AML-193 (cell line): ENCODE results near the gene PLP2.
"Not testable (repeated sequence)": the region's sequence is repeated elsewhere in the genome, so short reads cannot be mapped to it uniquely, and the experiment has no call there.

Source experiments
- DNase-seq, 2 experiments: peaks; one replicate each; lab custom pipeline; 2025; lab: John Stamatoyannopoulos, UW

PLP2 gene

DNA sequence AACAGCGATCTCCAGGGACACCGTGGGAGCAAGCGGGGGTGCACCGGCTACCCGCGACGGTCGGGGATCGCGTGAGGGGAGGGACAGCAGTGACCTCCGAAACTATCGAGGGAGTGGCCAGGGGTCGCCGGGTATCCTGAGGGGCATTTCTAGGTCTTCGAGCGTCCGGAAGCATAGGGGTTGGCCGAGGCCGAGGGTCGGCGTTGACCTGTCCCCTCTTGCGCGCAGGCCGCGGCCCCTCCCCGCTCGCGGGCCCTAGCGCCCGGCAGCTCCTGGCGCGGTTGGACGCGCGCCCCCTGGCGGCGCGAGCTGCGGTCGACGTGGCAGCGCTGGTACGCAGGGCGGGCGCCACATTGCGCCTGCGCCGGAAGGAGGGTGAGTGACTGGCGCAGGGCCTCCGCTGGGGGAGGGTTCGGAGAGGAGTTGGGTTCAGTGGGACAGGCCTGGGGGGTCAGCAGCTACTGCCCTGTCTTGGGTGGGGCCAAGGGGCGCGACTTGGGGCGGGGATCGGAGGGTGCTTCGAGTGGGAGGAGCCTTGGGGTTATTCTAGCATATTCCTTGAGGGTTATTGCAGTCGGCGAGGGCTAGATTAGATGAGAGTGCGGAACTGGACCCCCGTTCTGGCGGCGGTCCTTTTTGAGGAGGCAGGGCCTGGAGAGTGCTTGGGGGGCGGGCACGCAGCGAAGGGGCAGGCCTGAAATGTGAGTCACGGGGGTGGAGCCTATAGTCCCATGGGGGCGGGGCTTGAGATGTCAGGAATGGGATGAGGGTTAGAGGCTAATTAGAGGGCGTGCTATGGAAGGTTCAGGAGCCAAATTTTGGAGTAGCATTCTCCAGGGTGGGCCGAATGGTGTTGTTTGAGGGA is 7.9 kb upstream of the PLP2 start:
- DNase-seq, result peak; percentile 46 to 52

DNA sequence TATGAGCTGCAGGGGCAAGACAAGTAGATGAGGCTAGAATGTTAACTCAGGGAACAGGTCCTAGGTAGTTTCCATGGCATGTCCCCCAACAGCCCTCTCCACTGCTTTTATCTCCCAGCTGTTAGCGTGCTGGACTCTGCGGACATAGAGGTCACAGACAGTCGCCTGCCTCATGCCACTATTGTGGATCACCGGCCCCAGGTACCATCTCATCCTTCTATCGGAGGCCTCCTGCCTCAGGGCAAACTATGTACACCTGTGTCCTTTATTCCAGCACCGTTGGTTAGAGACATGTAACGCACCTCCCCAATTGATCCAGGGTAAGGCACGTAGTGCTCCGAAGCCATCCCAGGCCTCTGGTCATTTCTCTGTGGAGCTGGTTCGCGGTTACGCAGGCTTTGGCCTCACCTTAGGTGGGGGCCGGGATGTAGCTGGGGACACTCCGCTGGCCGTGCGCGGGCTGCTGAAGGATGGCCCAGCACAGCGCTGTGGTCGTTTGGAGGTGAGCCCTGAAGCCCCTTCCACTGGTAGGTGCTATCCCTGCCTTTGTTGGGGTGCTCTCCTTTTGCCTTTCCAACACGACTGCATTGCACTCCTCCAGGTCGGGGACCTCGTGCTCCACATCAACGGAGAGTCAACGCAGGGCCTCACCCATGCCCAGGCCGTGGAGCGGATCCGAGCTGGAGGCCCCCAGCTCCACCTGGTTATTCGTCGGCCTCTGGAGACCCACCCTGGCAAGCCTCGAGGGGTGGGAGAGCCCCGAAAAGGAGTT is 6.9 kb upstream of the PLP2 start:
- no peak for DNase-seq

DNA sequence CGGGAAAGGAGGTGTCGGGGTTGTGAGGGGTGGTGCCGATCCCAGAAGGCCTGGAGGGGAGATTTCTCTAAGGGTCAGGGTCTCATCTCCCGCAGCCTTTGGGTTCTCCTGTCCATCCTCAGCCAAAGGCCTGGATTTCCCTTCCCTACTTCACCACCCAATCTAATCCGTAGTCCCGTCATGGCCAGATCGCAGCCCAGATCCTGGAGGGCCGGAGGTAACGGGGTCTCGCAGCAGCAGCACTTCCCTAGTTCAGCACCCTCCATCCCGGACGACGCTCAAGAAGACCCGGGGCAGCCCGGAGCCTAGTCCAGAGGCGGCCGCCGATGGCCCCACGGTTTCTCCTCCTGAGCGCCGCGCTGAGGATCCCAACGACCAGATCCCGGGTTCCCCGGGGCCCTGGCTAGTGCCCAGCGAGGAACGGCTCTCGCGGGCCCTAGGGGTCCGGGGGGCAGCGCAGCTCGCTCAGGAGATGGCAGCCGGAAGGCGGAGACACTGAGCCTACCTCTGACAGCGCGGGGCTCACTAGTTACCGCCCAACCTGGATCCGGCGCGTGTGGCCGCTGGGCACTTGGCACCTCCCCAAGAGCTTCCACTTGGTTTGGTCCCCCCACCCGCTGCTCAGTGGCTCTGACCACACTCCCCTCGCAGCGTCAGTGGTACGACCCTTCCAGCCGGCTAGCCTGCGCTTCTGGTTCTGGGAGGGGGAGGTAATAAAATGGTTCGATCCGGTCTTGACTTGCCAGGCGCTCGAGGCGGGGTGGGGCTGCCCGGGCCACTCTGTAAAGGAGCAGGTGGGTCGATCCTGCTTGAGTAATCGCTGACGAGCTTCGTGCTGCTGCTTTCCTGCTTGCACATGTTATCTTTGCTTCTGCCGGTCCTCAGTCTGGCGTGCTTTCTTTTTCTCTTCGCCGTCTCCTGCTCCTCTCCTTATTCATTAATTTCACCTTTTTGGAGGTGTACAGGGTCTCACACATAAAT is 5.5 kb upstream of the PLP2 start:
- DNase-seq, result peak; percentile 49 to 54

DNA sequence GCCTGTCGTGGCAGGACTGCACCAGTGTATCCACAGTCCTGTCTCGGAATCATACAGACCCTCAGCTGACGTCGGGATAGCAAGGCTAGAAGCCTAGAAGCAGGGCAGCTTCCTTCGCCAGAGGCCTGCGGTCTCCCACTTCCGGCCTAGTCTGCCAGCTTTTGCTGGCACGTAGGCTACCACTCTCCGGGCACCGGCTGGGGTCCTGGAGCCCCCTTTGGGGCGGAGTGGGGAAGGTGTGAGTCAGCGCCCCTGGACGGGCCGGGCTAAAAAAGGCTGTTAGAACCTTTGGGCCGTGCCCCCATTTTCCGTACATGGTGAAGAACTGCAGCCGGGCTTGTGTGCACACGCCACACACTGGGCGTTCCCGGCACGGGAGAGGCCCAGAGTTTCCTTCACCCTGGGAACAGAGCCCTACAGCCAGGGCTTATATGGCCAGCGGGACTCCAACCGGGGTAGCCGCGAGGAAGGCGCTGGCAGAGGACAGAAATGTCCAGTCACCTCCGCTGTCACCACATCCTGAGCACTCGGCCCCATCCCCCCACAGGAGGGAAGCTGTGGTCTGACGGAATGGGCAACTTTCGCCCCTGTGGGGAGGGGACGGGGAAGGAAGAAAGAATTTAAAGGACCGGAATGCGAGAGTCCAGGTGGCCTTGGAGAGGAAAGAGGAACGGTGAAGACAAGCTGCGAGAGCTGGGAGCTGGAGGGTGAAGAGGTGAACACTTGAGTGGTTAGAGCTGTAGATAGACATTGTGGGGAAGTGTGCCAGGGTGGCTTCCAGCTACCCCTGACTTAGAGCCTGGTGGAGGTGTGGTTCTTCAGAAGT is 4.6 kb upstream of the PLP2 start:
- DNase-seq, result peak; percentile 80 to 84

DNA sequence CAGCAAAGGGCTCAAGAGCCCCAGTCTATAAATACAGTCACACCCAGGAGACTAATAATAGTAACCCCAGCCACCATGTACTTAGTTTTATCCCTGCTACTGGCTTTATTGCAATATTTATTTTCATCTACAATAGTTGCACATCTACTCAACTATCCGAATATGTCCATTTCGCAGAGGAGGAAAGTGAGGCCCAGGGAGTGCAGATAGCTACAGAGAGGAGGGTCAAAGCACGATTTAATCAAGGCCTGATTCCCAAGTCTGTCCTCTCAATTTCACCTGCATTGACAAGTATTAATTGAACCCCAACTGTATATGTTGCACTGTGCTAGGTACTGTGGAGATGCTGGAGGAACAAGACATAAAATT is 4.0 kb upstream of the PLP2 start:
- DNase-seq, result no peak

DNA sequence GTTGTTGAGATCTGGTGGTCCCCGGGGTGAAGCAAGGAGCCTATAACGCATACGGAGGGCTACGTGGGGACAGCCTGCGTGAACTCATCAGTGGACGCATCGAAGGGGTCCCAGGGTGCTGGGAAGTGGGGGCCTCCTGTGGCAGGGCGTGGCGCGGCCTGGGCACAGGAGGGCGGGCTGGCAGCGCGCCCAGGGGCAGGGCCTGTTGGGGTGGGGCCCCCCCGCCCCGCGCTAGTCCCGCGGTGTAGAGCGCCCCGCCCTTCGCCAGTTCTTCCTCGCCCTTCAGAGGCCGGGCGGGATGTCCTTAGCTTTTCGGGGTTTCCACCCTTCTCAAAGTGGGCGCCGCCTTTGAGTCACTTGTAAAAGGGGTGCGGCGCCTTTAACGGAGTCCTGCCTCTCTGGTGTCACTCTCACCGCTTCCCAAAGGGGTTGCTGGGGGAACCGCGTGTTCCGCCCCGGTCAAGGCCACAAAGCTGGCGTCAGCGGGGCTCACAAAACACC is 632 bp downstream of the PLP2 start:
- peak; percentile 71 to 72 for DNase-seq

DNA sequence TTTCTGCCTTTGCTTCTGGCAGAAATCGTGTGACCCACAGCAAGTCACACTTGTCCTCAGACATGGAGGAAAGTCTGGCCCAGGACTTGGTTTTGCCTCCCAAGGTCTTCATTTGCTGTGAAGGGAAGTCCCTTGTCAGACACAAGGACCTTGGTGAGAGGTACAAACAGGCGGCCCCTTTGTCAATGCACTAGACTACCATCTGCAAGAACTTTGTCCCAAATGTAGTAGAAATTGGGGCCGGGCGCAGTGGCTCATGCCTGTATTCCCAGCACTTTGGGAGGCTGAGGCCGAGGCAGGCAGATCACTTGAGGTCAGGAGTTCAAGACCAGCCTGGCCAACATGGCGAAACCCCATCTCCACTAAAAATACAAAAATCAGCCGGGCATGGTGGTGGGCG is 1.8 kb downstream of the PLP2 start:
- not testable (repeated sequence) for DNase-seq

DNA sequence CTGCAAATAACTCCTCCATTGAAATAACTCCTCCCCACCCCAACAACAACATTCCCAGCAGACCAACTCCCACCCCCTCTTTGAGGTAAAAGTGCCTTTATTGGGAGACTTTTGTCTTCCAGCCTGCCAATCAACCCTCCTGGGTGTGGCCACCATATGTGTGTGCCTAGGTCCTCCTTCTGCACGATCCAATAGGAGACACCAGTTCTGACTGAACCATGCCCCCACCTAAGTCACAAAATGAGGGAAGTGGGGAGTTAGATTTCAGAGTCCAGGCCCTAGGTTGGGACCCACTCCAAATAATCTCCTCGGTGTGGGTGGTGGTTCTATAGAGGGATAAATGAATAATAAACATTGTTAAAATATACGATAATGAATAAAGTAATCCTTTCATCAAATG is 3.0 kb downstream of the PLP2 start:
- DNase-seq, result no peak

DNA sequence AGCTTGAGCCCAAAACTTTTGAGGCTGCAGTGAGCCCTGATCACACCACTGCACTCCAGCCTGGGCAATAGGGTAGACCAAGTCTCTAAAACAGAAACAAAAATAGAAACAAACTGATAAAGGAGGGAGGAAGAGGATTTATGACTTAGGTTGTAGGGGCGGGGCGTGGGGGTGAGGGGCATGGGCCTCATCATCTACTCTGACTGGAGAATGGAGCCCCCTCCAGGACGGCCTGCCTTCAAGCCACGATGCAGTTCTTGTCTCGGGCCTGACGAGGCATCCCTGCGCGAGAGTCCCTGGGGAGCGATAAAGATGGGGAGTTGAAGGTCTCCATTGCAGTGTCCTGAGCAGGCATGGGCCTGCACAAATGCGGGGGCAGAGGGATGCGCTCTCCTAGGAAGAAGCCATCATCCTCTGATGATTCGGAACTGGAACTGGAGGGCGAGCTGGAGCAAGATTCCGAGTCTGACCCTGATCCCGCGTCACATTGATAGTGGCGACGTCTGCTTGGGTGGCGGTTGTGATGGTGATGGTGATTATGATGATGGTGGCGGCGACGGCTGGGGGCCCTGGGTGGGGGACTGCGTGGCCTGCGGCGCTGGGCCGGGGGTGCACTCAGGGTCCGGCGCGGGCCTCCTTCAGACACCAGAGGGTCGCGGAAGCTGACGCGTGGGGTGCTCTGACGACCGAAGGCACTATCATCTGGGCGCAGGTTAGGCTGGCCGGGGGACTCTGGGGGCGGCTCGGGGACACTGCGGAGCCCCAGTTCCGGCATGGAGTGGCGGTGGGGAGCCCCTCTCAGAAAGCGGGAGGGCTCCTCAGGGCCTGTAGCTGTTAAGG is 4.0 kb downstream of the PLP2 start:
- DNase-seq, result no peak

DNA sequence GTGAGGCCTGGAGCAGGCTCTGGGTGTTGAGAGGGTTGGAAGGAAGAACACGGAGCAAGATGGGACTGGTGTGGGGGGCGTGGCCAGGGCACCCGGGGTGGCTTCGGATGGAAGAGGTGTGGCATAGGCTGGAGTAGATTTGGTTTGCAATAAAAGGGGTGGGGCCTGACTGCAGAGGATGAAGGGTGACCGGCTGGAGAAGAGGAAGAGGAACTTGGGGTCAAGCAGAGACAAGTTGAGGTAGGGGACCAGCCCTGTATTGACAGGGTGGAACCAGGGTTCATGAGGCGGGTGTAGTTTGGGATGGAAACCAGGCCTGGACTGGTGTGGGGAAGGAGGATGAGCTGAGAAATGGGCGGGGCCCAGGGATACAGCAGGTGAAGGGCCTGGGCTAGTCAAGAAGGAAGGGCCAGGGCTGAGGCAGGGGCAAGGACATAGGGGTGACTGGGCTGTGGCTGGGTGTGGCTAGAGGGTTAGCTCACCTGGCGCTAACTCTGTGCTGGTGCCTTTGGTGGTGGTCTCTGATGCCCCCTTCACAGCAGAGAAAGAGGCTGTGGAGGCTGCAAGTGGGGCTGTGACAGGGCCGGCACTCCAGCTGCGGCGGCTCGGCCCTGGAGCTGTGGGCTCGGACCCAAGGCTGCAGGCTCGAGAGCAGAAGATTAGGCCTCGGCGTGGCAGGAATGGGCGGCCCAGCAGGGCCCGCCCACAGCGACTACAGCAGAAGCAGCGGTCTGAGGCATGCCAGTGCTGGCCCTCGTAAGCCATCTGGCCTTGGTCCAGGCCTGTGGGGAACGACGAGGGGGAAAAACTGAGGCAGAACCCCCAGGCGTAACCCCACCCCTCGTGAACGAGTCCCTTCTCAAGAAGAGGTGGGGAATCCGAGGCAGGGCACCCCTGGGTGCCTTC is 5.0 kb downstream of the PLP2 start:
- DNase-seq, result peak; percentile 18 to 43

DNA sequence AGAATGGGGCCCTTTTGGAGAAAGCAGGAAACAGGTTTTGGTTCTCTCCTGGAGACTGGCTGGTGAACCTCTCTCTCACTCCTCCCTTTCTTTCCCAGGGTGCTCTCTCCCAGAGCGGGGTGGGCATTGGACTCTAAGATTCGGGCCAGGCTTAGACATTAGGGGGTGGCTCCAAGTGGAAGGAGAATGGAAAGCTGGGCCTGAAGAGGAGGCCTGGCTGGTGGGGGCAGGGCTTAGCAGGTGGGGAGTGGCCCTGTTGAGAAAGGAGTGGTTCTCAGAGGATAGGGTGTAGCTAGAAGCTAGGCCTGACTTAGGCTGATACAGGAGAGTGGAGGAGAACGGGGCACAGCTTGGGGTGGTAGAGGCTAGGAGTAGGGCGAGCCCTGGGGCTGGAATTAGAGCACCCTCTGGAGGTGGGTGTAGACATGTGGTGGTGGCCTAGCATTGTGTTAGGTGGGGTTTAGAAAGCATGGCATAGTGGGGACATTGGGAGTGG is 5.7 kb downstream of the PLP2 start:
- peak; percentile 20 to 24 for DNase-seq

DNA sequence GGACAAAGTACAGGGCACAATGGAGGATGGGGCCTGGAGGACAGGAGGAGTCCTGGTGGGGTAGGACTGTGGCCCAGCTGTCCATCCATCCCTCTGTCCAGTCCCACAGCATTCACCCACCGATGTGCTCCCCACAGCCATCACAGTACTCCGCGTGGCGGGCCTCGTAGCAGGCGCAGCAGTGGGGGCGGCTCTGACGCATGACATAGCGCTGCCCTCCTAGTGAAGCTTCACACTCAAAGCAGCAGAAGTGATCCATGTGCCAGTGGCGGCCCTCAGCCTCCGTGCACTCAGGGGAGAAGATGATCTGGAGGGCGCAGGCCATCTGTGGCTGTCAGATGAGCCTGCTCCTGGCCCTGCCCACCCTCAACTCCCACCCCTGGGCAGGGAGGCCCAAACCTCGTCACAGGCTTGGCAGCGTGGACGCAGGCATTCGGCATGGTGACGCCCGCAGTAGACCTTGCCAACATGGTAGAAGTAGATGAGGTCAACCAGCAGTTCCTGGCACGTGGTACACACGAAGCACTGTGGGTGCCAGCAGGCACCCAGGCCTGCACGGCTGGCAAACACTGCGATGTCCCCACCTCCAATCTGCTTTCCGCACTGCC is 6.3 kb downstream of the PLP2 start:
- DNase-seq, result no peak

DNA sequence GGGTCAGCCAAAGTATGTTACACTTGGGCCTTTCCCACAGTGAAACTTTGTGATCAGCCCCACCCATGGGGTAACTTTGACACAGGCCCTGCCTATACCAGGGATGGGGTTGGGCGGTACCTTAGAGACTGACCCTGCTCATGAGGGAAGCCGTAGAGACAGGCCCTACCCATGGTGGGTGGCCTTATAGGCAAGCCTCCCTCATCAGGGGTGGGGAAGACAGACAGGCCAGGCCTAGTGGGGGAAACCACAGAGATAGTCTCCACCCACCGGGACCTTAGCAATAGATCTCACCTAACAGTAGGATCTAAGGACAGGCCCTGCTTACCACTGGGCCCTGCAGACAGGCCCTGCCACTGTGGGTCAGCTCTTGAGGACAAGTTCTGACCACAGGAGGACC is 6.8 kb downstream of the PLP2 start:
- no peak for DNase-seq

DNA sequence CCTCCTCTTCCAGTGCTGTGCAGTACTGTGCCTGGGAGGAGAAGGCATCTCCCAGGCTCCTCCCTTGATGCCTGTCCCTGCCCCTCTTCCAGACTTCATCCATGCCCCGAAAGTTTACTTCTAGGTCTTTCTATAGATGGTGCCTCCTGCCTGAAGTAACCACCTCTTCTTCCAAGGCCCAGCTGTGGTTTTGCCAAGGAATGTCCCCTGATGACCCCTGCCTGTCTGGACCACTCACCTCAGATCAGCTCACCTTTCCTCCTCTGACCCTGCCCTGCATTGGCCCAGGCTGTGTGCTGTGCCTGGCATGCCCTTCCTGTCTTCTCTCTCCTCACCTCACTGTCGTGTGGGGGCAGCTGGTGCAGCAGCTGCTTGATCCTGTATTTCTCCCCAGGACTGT is 7.7 kb downstream of the PLP2 start:
- no peak for DNase-seq

DNA sequence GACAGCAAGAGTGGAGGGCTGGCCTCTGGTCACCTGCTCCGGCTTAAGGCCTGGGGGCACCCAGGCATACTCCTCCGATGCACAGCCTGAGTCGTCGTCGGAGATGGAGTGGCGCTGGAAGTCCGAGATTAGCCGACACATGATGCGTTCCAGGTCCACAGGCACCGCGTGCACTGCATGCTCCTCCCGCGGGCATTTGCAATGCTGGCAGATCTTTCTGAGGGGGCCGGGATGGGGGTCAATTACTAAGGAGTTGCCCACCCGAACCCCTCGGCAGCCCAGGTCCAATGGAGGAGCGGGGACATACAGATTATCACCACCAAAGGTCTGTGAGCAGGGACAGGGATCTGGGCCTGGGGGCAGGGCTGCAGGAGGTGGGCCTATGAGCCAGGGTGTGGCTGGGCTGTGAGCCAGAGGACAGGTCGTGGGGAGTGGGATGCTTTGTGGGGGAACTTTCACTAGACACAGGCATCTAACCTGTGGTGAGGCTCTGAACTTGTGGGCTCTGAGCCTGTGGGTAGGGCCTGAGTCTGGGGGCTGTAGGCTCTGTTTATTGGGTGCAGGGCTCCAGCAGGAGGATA is 12.1 kb downstream of the PLP2 start:
- DNase-seq, result no peak

DNA sequence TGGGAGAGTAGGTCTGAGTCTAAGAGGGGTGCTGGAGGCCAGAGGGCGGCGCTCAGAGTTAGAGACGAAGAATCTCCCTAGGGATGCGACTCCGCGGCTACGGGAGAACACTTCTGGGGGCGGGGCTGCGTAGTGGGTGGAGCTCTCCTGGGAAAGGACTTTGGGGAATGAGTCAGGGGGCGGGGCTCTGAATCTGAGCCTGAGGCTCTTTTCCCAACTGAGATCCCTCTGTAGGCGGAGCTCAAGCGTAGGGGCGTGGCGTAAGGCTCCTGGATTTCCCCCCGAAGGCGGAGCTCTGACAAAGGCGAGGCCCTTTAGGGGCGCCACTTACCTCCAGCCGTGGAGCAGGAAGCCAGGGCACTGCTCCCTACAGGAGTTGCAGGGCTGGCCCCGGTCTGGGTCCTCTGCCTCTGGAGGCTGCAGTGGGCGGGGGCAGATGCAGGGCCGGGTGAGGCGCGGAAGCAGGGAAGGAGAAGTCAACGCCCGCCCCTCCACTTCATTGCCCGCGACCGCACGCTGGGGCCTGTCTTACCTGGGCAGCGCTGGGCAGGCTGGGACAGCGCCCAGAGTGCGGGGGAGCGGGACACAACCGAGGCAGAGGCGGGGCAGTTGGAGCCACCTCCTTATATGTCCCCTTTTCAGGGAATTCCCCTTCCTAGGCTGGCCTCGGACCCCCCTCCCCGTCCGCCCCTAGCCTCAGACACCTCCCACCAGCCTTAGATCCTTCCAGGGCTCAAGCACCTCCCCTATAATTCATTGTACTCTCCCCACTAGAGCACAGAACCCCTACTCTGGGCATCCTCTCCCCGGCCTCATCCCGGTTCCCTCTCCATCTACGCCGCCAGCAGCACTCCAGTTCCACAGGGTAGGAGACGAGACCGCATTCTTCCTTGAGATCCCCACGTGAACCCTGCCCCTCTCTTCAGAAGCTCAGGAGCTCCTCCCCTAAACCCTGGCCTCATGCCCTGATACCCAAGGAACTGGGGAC is 12.9 kb downstream of the PLP2 start:
- DNase-seq, result no peak
